HG03432 (cell line): Measurements from ENCODE around the gene FCHO1.
A peak's percentile ranks its signal among the peaks of the same experiment; 100 is the strongest.
"Not testable (repeated sequence)": the region's sequence is repeated elsewhere in the genome, so short reads cannot be mapped to it uniquely, and the experiment has no call there.

ENCODE experiments used
- ATAC-seq: cut with Tn5 transposase; IDR thresholded peaks from one replicate; pipeline ENCODE4 v1.9.1; 2021; ENCODE audit warnings: mild to moderate bottlenecking, moderate library complexity; ENCODE audit not compliant: unreplicated experiment

Gene FCHO1

DNA sequence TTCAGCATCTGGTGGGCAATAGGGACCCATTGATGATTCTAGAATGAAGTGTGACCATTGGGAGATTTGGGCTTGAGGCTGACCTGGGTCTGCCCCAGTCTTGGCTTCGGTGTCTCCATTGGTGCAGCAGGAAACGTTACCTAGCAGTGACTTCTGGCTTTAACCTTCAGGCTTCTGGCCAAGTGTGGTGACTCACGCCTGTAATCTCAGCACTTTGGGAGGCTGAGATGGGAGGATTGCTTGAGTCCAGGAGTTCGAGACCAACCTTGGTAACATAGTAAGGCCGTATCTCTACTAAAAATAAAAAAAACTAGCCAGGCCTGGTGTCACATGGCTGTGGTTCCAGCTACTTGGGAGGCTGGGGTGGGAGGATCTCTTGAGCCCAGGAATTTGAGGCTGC is 7.2 kb downstream of the FCHO1 start:
- no peak for ATAC-seq

DNA sequence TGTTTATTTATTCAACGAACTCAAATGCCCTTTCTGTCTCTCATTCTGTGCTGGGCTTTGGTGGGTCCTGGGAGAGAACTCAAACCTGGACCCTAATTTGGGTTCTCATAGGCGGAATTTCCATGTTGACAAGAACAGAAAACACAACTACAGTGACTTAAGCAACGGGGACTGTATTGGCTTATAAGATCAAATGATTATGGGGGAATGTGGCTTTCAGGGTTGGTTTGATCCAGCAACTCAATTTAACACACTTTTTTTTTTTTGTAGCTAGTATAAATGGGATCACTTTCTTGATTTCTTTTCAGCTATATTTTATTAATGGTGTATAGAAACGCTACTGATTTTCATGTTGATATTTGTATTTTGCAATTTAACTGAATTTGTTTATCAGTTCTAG is 9.9 kb downstream of the FCHO1 start:
- no peak for ATAC-seq

DNA sequence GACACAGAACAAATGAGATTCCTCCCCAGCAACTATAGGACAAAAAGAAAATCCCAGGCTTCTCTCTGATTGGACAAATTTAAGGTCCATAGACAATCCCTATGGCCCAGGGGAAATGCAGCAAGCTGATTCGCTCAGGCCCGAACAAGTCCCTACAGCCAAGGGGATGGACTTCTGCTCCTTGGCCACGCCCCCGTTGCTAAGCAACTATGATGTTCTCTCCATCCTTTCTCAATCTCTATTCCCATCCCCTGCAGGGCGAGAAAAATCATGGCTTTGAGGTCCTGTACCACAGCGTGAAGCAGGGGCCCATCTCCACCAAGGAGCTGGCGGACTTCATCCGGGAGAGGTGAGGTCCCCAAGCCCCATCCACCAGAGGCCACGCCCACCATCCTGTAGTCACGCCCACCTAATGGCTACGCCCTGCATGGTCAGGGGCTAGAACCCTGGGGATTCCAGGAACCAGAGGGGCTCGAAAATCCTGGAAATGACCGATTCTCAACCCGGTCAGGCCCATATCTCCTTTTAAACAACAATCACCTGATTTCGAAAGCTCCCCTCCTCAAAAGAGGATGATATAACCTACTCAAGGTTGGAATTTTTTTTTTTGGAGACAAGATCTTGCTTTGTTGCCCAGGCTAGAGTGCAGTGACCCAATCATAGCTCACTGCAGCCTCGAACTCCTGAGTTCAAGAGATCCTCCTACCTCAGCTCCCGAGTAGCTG is 11.4 kb downstream of the FCHO1 start:
- no peak for ATAC-seq

DNA sequence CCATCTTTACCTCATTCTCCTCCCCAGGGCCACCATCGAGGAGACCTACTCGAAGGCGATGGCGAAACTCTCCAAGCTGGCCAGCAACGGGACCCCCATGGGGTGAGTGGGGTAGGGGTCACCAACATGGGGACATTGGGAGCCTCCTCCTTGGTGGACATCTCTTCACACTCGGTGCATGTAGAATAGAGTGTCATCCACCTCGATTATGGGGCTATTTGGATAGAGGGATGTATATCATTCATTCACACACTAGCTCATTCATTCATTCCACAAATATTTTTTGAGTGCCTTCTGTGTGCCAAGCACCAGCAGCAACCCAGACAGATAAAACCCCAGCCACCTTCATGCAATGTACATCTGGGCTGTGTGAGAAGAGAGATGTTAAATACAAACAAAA is 13.1 kb downstream of the FCHO1 start:
- ATAC-seq = no peak

- ATAC-seq = no peak
Measured at GRCh38 chr19:17765069-17765618, 13.9 kb downstream of the FCHO1 start.

DNA sequence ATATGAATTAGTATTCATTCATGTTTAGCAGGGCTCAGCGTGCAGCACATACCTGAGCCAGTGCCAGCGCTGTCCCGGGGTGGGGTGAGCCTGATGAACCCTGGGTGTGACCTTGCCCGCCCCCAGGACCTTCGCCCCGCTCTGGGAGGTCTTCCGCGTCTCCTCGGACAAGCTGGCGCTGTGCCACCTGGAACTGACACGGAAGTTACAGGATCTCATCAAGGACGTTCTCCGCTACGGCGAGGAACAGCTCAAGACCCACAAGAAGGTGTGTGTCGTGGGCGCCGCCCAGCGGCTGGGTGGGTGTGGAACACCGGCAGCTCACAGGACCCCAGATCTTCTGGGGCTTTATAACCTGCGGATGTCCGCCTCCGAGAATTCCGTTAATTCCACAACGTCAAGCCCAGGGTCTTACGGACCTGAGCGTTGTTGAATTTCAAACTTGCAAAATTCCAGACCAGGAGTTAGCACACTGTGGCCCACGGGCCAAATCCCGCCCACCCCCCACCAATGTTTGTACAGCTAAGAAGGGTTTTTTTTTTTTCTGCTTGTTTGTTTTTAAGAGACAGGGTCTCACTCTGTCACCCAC is 15.4 kb downstream of the FCHO1 start:
- ATAC-seq = no peak

GRCh38 chr19:17767559-17767958 is 16.3 kb downstream of the FCHO1 start:
- ATAC-seq = no peak

DNA sequence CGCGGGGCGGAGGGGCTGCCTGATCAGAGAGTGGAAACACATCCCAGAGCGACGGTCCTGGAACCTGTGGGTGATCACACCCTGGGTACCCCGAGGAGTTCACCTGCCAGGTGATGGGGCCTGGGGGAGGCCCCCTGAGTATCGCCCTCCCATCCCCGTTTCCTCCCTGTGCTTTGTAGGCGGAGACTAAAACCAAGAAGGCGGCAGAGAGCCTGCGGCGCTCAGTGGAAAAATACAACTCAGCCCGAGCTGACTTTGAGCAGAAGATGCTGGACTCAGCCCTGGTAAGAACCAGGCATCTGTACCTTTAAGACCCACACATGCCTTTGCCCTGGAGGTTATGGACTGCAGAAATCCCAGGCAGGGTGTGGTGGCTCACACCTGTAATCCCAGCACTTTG is 19.3 kb downstream of the FCHO1 start:
- ATAC-seq = no peak

- ATAC-seq = no peak
Measured at GRCh38 chr19:17772172-17772571, 20.9 kb downstream of the FCHO1 start.

GRCh38 chr19:17775245-17775927 is 24.1 kb downstream of the FCHO1 start:
- ATAC-seq = no peak

DNA sequence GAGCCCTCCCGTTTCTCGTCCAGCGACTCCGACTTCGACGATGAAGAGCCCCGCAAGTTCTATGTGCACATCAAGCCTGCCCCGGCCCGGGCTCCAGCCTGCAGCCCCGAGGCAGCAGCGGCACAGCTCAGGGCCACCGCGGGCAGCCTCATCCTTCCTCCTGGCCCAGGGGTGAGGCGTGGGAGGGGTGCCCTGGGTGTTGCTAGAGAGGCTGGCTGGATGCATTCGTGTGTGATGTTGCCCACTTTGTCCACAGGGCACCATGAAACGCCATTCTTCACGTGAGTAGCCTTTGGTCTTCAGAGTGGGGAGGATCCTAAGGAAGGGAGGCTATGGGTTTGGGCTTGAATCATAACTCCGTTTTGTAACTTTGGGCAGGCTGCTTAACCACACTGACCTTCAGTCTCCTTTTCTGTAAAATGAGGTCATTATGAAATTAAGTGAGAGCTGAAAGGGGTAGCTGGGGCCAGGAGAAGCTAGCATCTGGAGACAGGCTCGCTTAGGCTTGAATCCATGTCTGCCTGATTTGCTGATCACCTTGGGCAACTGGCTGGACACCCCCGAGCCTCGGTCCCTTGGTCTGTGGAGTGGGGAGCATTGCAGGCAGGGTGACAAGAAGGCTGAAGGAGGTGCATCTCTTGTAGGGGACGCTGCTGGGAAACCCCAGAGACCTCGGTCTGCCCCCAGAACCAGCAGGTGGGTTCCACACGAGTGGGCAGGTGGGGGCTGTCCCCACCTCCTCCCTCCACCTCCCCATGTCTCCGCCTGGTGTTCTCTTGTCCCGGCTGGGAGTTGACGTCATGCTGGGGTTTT is 24.9 kb downstream of the FCHO1 start:
- ATAC-seq = peak; percentile 73

DNA sequence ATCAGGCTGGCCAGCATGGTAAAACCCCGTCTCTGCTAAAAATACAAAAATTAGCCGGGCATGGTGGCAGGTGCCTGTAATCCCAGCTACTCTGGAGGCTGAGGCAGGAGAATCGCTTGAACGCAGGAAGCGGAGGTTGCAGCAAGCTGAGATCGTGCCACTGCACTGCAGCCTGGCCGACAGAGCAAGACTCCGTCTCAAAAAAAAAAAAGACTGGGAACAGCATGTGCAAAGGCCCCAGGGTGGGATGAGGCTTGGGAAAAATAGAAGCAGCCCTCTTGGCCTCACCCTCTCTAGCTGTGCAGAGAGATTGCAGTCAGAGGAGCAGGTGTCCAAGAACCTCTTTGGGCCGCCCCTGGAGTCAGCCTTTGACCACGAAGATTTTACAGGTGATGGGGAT is 26.6 kb downstream of the FCHO1 start:
- not testable (repeated sequence) for ATAC-seq

- ATAC-seq = no peak
Measured at GRCh38 chr19:17778251-17778967, 27.1 kb downstream of the FCHO1 start.

DNA sequence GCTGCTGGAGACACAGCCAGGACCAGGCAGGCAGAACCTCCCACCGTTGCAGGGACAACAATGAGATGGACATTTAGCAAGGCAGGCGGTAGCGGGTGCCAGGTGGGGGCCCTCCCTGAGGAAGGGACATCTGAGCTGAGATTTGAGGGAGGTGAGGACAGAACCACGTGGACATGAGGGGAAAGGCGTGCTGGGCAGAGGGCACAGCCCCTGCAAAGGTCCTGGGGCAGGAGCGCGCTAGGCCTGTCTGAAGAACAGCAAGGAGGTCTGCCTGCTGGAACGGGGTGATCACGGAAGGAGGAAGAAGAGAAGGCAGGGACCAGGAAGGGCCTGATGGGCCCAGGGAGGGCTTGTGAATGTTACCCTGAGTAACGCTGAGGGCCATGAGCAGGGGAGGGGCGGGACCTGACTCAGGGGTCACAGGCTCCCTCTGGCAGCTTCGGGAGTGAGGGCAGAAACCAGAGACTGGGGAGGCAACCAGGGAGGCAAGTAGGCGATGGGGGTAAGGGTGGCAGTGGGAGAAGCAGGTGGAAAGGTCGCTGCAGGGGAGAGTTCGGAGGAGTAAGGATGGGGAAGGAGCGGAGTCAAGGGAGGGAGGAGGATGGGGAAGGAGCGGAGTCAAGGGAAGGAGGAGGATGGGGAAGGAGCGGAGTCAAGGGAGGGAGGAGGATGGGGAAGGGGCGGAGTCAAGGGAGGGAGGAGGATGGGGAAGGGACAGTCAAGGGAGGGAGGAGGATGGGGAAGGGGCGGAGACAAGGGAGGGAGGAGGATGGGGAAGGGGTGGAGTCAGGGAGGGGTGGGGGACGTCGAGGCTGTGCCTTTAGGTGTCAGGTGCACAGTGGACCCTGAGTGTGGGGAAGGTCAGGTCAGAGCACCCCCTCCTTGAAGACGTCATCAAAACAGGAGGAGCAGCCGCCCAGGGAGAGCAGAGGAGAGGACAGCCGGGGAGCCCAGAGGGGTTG is 28.0 kb downstream of the FCHO1 start:
- ATAC-seq = no peak

GRCh38 chr19:17780781-17781180 is 29.5 kb downstream of the FCHO1 start:
- no peak for ATAC-seq

DNA sequence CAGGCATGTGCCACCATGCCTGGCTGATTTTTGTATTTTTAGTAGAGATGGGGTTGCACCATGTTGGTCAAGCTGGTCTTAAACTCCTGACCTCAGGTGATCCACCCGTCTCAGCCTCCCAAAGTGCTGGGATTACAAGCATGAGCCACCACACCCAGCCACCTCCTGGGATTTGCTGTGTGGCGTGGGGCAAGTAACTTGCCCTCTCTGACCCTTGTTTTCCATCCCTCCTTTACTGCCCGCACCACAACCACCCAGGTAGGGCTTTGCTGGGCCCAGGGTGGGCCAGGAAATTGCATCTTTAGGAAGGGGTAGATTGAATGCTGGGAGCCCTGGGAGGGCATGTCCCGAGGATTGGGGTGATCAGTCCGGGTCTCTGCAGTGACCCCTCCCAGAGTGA is 32.4 kb downstream of the FCHO1 start:
- ATAC-seq = not testable (repeated sequence)

DNA sequence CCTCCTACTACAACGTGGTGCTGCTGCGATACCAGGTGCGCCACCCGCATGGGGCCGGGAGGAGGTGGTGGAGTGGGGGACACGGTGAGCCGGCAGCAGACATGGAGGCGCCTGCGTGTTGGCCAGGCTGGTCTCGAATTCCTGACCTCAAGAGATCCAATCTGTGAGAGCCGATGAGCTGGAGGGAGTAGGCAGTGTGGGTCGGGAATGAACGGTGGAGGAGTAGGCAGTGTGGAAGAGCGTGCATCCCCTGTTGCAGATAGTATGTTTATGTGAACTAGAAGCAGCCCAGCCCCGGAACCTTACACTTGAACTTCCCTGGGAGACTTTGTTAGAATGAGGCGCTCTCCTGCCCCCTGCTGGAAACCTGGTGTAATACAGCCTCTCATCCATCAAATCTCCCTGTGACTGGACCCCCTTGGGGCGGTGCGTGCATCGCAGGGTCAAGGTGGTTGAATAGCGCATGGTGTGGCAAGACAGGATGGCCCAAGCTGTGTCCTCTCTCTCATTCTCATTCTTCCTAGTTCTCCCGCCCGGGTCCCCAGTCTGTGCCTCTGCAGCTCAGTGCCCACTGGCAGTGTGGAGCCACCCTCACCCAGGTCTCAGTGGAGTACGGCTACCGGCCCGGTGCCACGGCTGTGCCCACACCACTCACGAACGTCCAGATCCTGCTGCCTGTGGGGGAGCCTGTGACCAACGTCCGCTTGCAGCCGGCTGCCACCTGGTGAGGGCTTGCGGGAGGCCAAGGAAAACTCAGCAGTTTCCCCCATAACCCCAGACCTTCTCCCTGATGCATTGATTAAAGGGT is 33.1 kb downstream of the FCHO1 start:
- ATAC-seq = no peak

GRCh38 chr19:17787274-17787913 is 36.1 kb downstream of the FCHO1 start:
- ATAC-seq = no peak
